ENCODE data around the gene IQSEC3.
"Not testable (repeated sequence)": the region's sequence is repeated elsewhere in the genome, so short reads cannot be mapped to it uniquely, and the experiment has no call there.

Gene IQSEC3

GRCh38 chr12:66428-66781, at the start of gene IQSEC3:
TSS of gene IQSEC3 (plus strand) at chr12:66767. CDS start at chr12:66883, 116 bp downstream.
- not testable (repeated sequence) for DNase-seq

- DNase-seq: not testable (repeated sequence)
Measured at GRCh38 chr12:17370-18340, 48.9 kb upstream of the IQSEC3 start.

- not testable (repeated sequence) for DNase-seq
Measured at GRCh38 chr12:18821-19567, 47.6 kb upstream of the IQSEC3 start.

- not testable (repeated sequence) for DNase-seq
Measured at GRCh38 chr12:19906-20305, 46.7 kb upstream of the IQSEC3 start.

- no peak for DNase-seq
Measured at GRCh38 chr12:20757-21156, 45.8 kb upstream of the IQSEC3 start.

- no peak for DNase-seq
Measured at GRCh38 chr12:21301-22189, 45.0 kb upstream of the IQSEC3 start.

GRCh38 chr12:22190-22529, 44.4 kb upstream of the IQSEC3 start:
- DNase-seq: no peak

- DNase-seq: no peak
Measured at GRCh38 chr12:22530-23201, 43.9 kb upstream of the IQSEC3 start.

GRCh38 chr12:27904-28303, 38.7 kb upstream of the IQSEC3 start:
- not testable (repeated sequence) for DNase-seq

GRCh38 chr12:38775-39174, 27.8 kb upstream of the IQSEC3 start:
- not testable (repeated sequence) for DNase-seq

- not testable (repeated sequence) for DNase-seq
Measured at GRCh38 chr12:39555-40265, 26.9 kb upstream of the IQSEC3 start.

GRCh38 chr12:44352-44751, 22.2 kb upstream of the IQSEC3 start:
- not testable (repeated sequence) for DNase-seq

GRCh38 chr12:45235-45990, 21.2 kb upstream of the IQSEC3 start:
- not testable (repeated sequence) for DNase-seq

- DNase-seq: not testable (repeated sequence)
Measured at GRCh38 chr12:45991-46358, 20.6 kb upstream of the IQSEC3 start.

- not testable (repeated sequence) for DNase-seq
Measured at GRCh38 chr12:46542-46941, 20.0 kb upstream of the IQSEC3 start.

- not testable (repeated sequence) for DNase-seq
Measured at GRCh38 chr12:47699-48226, 18.8 kb upstream of the IQSEC3 start.

- DNase-seq: not testable (repeated sequence)
Measured at GRCh38 chr12:49149-49548, 17.4 kb upstream of the IQSEC3 start.

GRCh38 chr12:51087-51486, 15.5 kb upstream of the IQSEC3 start:
- not testable (repeated sequence) for DNase-seq

- DNase-seq: not testable (repeated sequence)
Measured at GRCh38 chr12:51962-52361, 14.6 kb upstream of the IQSEC3 start.

Measured in OCI-M1 (cell line).